BJ (cell line): ENCODE measurements around the gene STRN3. TPM values are rescaled to one million over a fixed set of nuclear protein-coding genes. Genes with fewer than 3 reads are reported as not detected.
A peak's percentile ranks its signal among the peaks of the same experiment; 100 is the strongest.
"Not testable (repeated sequence)": the region's sequence is repeated elsewhere in the genome, so short reads cannot be mapped to it uniquely, and the experiment has no call there.

Experiments used
- CTCF ChIA-PET: fragments of 350-600 bp; formaldehyde crosslinking; extraction: SDS; loops from one replicate; lab custom pipeline; 2021; ENCODE audit warnings: antibody characterized with exemption, inconsistent platforms; lab: Yijun Ruan, JAX
- POLR2A ChIA-PET: fragments of 300-600 bp; sonication (Branson Sonifier 250); formaldehyde crosslinking; extraction: SDS; loops from one replicate; lab custom pipeline; 2021; ENCODE audit warnings: antibody characterized with exemption; lab: Charles Lee
- DNase-seq: peaks from one replicate; pipeline ENCODE4 v3.0.0-alpha.2; 2011; ENCODE audit warnings: low read depth
- H3K27me3 ChIP-seq: 2 replicates; pipeline ENCODE4 v1.6.0; 2011; ENCODE audit warnings: low read length; ENCODE audit not compliant: control insufficient read depth, insufficient read depth
- H3K36me3 ChIP-seq: 2 replicates; pipeline ENCODE4 v1.5.1; 2011; ENCODE audit warnings: low read length; ENCODE audit not compliant: control insufficient read depth, insufficient read depth
- H3K4me3 ChIP-seq: 2 replicates; pipeline ENCODE4 v1.5.1; 2011; ENCODE audit warnings: low read depth, mild to moderate bottlenecking, control low read depth, low read length
- CTCF ChIP-seq: IDR thresholded peaks from 2 replicates; pipeline ENCODE4 v1.5.1; 2011; ENCODE audit warnings: low read depth, mild to moderate bottlenecking, control low read depth, inconsistent platforms, low read length, moderate library complexity; ENCODE audit not compliant: insufficient read depth
- polyA plus RNA-seq: library from polyadenylated mRNA; depleted of rRNA; stranded (reverse); fragments of >200 nt; gene quantifications from 2 replicates; pipeline ENCODE4 v1.2.3, GENCODE V29; 2011

Gene STRN3
- polyA plus RNA-seq, 1 experiment, result 14.8 TPM

GRCh38 chr14:30907659-30908057 lies 118.5 kb downstream of the STRN3 start:
- ChIA-PET CTCF (interaction anchor here (1.1 to 1.8 kb wide), 2 partner anchors 10 to 253 kb away, joined by 4 read pairs; no protein-coding TSS in a partner anchor), POLR2A (no interaction called here)
- peaks cover 7% of the 10 kb centered on the region for H3K36me3 ChIP-seq
- DNase-seq, result no peak
- no peak overlapping the region for H3K4me3 ChIP-seq
- no peaks in the 10 kb centered on the region for H3K27me3 ChIP-seq
- no peak for TF ChIP-seq CTCF

GRCh38 chr14:30906752-30907658 lies 119.2 kb downstream of the STRN3 start:
- H3K36me3 ChIP-seq, result peaks cover 7% of the 10 kb centered on the region
- 0 out of 2 replicates have a peak, but pooled peaks have one; percentile 20 for TF ChIP-seq CTCF
- ChIA-PET POLR2A (no interaction called here), CTCF (interaction anchor here (1.1 to 1.8 kb wide), 2 partner anchors 9 to 252 kb away, joined by 4 read pairs; no protein-coding TSS in a partner anchor)
- H3K4me3 ChIP-seq, result no peak overlapping the region
- no peaks in the 10 kb centered on the region for H3K27me3 ChIP-seq
- no peak for DNase-seq

GRCh38 chr14:30903285-30904124 lies 122.7 kb downstream of the STRN3 start:
- DNase-seq, result no peak
- ChIA-PET CTCF (interaction anchor here (1.5 kb wide), 1 partner anchor 248 kb away, joined by 4 read pairs; no protein-coding TSS in a partner anchor), POLR2A (no interaction called here)
- Histone ChIP-seq H3K36me3 (peaks cover under 1% of the 10 kb centered on the region; the same call in 1 of the 2 replicates), H3K4me3 (no peak overlapping the region), H3K27me3 (no peaks in the 10 kb centered on the region)
- no peak for TF ChIP-seq CTCF

- H3K36me3 ChIP-seq, DNase-seq, H3K4me3 ChIP-seq, POLR2A ChIA-PET, H3K27me3 ChIP-seq: not testable (repeated sequence)
- CTCF ChIA-PET, result interaction anchor here (1.1 kb wide), 1 partner anchor 10 kb away, joined by 4 read pairs; no protein-coding TSS in a partner anchor
These were observed 129.1 kb downstream of the STRN3 start for GRCh38 chr14:30897121-30897520.

- POLR2A ChIA-PET, result no interaction called here
- H3K4me3 ChIP-seq, result no peak overlapping the region
- no peak for DNase-seq
- peaks cover 3% of the 10 kb centered on the region; the same call in 1 of the 2 replicates for H3K36me3 ChIP-seq
- H3K27me3 ChIP-seq, result no peaks in the 10 kb centered on the region
- TF ChIP-seq CTCF, result no peak
- CTCF ChIA-PET, result no interaction called here
These were observed 129.7 kb downstream of the STRN3 start for GRCh38 chr14:30896435-30896834.
